Brain microvascular endothelial cell (primary cell): ENCODE results near the gene NCKAP1.

ENCODE experiments used
- DNase-seq: peaks from one replicate; pipeline ENCODE4 v3.0.0-alpha.2; 2020
- H3K27ac ChIP-seq: fragments of 250-450 bp; sonication (Bioruptor Pico); 2 replicates; pipeline ENCODE4 v1.5.1; 2020; ENCODE audit warnings: mild to moderate bottlenecking, moderate library complexity
- H3K27me3 ChIP-seq: fragments of 250-450 bp; sonication (Bioruptor Pico); replicated peaks from 2 replicates; pipeline ENCODE4 v1.5.1; 2020; ENCODE audit warnings: mild to moderate bottlenecking
- H3K36me3 ChIP-seq: fragments of 250-450 bp; sonication (Bioruptor Pico); replicated peaks from 2 replicates; pipeline ENCODE4 v1.5.1; 2020; ENCODE audit warnings: mild to moderate bottlenecking
- H3K4me3 ChIP-seq: 2 replicates; pipeline ENCODE4 v1.5.1; 2011; ENCODE audit warnings: low read depth, mild to moderate bottlenecking, control low read depth, low read length, moderate library complexity
- in situ Hi-C: cut with HindIII; loops from 2 replicates; pipeline ENCODE4 v1.10.0; 2017; ENCODE audit warnings: low sequenced_read_pairs, low pct_ligation_motif_present
- TF ChIP-seq, protein P1 (sequence below): IDR thresholded peaks from 2 replicates; pipeline ENCODE4 v1.5.1; 2011; ENCODE audit warnings: low read depth, mild to moderate bottlenecking, moderate library complexity, low read length, control low read depth, inconsistent platforms; ENCODE audit errors: missing control alignments

NCKAP1 gene

DNA sequence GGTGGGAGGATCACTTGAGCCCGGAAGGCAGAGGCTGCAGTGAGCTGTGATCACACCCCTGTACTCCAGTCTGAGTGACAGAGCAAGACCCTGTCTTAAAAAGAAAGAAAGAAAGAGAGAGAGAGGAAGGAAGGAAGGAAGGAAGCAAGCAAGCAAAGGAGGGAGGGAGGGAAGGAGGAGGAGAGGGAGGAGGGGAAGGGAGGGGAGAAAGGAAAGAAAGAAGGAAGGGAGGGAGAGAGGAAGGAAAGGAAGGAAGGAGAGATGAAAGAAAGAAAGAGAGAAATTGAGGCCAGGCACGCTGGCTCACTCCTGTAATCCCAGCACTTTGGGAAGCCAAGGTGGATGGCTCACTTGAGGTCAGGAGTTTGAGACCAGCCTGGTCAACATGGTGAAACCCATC, 2.3 kb upstream of the NCKAP1 start:
- Histone ChIP-seq H3K36me3 (no peaks in the 10 kb centered on the region), H3K4me3 (no peak overlapping the region), H3K27me3 (no peaks in the 10 kb centered on the region), H3K27ac (no peak overlapping the region)
- no peak for DNase-seq
- TF ChIP-seq, protein P1, sequence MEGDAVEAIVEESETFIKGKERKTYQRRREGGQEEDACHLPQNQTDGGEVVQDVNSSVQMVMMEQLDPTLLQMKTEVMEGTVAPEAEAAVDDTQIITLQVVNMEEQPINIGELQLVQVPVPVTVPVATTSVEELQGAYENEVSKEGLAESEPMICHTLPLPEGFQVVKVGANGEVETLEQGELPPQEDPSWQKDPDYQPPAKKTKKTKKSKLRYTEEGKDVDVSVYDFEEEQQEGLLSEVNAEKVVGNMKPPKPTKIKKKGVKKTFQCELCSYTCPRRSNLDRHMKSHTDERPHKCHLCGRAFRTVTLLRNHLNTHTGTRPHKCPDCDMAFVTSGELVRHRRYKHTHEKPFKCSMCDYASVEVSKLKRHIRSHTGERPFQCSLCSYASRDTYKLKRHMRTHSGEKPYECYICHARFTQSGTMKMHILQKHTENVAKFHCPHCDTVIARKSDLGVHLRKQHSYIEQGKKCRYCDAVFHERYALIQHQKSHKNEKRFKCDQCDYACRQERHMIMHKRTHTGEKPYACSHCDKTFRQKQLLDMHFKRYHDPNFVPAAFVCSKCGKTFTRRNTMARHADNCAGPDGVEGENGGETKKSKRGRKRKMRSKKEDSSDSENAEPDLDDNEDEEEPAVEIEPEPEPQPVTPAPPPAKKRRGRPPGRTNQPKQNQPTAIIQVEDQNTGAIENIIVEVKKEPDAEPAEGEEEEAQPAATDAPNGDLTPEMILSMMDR = no peak
- in situ Hi-C loops = no loop called here

DNA sequence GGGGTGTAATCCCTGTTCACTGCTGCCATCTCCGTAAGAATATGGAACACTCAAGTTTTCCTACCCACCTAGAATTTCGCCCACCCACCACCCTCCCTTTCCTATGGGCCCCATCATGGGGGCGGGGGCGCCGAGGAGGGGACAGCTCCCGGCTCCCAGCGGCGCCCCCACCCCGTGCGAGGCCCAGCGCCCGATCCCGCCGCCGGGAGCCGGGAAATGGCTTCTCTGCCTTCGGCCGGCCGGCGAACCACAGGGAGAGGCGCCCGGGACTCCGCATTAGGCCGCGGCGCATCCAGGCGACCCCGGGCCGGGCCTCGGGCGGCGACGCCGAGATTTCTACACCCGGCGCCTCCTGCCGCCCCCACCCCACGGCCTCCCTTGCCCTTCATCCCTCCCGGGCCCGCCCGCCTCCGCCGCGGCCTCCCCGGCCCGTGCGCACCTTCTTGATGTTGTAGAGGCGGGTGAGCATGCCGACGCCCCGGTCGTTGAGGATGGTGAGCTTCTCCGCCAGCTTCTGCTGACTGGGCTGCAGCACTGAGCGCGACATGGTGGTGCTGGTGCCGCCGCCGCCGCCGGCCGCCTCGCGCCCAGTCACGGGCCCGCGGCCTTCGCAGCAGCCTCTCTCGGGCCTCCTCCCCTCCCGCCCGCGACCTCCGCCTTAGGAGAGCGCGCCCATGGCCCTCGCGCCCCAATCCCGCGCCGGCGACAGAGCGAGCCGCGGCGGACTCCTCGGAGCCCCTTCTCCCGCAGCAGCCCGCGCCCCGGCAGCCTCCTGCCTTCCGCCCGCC, 510 bp downstream of the NCKAP1 start:
- TF ChIP-seq, protein P1 = no peak
- in situ Hi-C loops = no loop called here
- Histone ChIP-seq H3K4me3 (peak overlapping the region; percentile 74), H3K36me3 (no peaks in the 10 kb centered on the region), H3K27me3 (no peaks in the 10 kb centered on the region), H3K27ac (peak overlapping the region; percentile 99)
- peak; percentile 11 for DNase-seq

DNA sequence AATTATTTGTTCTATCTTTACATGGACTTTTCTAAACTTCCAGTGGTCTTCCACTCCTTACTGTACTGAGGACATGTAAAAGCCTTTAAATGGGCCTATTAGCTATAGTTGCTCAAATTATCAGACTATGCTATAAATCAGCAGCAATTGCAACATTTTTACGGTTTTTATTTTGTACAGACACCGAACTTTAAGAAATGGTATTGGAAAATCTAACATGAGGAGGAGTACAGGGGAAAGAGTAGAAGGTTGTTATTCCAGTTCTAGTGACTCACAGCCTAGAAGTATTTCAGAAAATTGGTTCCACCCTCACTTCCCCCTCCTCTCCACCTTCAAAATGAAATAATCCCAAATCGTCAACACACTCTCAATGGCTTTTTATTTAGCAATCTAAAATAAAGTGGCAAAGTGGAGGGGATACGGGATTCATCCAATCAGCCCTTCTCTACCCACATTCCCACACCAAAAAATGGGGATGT, 1.1 kb downstream of the NCKAP1 start:
- peak overlapping the region; percentile 74 for H3K4me3 ChIP-seq
- TF ChIP-seq, protein P1 = no peak
- DNase-seq = no peak
- H3K36me3 ChIP-seq = no peaks in the 10 kb centered on the region
- peak overlapping the region; percentile 99 for H3K27ac ChIP-seq
- in situ Hi-C loops = no loop called here
- H3K27me3 ChIP-seq = no peaks in the 10 kb centered on the region

DNA sequence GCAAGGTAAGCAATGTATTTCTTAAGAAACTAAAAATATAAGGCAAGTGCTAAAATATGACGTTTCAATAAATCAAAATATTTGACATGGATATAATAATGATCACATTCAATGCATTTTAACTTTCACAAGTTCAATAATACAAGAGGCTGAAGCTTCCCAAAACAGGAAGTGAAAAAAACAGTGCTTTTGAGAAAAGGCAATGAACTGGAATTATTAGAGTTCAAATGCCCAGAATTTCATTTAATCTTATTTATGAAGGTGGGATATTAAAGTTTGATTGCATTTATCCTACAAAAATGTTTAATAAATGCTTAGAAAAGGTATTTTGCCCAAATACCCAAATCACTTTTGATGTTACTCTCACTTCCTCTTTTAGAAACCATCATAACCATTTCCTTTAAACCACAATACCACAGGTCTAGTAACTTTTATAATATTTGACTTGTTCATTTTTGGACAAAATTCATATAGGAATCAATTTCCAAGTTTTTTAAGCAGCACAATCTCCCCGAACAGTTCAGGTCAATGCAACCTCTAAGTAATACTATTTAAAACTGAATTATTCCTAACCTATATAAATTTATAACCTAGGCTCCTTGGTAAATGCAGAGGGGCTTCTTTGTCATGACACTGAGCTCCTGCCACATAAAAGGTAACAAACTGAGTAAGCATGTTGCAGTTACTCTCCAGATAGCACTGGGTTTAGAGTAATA, 2.1 kb downstream of the NCKAP1 start:
- H3K27me3 ChIP-seq = no peaks in the 10 kb centered on the region
- in situ Hi-C loops = no loop called here
- no peaks in the 10 kb centered on the region for H3K36me3 ChIP-seq
- peak overlapping the region; percentile 74 for H3K4me3 ChIP-seq
- no peak for DNase-seq
- H3K27ac ChIP-seq = peak overlapping the region; percentile 30
- TF ChIP-seq, protein P1 = no peak

DNA sequence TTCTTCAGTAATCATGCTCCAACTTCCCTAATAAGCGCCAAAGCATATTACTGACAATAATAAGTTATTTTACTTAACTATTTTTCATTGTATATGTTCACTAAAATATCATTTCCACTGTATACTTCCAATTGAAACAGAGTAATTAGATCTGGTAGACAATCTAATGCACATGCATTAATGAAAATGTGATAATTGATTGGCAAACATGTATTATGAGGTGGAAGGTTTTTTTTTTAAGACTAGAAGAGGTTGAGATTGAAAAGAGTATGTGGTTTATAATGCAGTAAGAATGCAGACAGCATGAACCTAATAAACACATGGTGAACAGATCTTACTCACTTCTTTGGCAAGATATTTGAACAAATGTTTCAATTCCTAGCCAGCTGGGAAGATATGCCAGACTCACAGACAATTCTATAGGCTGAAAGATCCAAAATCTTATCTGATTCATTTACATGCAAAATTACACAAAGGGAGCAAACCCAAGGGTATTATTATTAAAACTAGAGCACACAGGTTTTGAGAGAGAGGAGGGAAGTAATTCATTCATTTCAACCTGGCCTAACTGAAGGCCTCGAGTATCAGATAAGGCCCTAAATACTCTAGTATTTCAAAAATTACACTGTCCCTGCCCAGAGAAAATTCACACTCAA, 2.8 kb downstream of the NCKAP1 start:
- TF ChIP-seq, protein P1 = no peak
- in situ Hi-C loops = no loop called here
- H3K4me3 ChIP-seq = peak overlapping the region; percentile 74
- peak overlapping the region; percentile 30 for H3K27ac ChIP-seq
- no peaks in the 10 kb centered on the region for H3K27me3 ChIP-seq
- DNase-seq = peak; percentile 25
- no peaks in the 10 kb centered on the region for H3K36me3 ChIP-seq
